ENCODE data around the gene OR6B1.
"Not testable (repeated sequence)": the region's sequence is repeated elsewhere in the genome, so short reads cannot be mapped to it uniquely, and the experiment has no call there.

Gene OR6B1

GRCh38 chr7:144050093-144050492 lies 50.0 kb downstream of the OR6B1 start:
- DNase-seq = no peak

GRCh38 chr7:144050884-144051283 lies 50.8 kb downstream of the OR6B1 start:
- DNase-seq = not testable (repeated sequence)

GRCh38 chr7:144057954-144058353 lies 57.8 kb downstream of the OR6B1 start:
- DNase-seq = no peak

Measured in activated CD4-positive, alpha-beta T cell treated with anti-CD3 and anti-CD28 coated beads, Interleukin-2, Interleukin-6, amounts not matched to agents 100 ng/mL and 50 ng/mL, durations not matched to agents 16 hours and 8 hours (primary cell).